ENCODE measurements around the gene CDCP2. TPM values are rescaled to one million over a fixed set of nuclear protein-coding genes. Genes with fewer than 3 reads are reported as not detected.

CDCP2 gene
- total RNA-seq, 1 donor from 2014 or later, result not detected

GRCh38 chr1:54136963-54137533 lies 15.8 kb downstream of the CDCP2 start:
- Histone ChIP-seq H3K27ac (no peak overlapping the region), H3K4me3 (no peak overlapping the region), H3K9me3 (no peaks in the 10 kb centered on the region), H3K4me1 (peaks cover 8% of the 10 kb centered on the region), H3K27me3 (no peaks in the 10 kb centered on the region), H3K36me3 (no peaks in the 10 kb centered on the region)
- DNase-seq (ENCODE audit: extremely low spot score in 2 of 2), result no peak
- intact Hi-C loops (cut with DNase I), result no loop called here
- TF ChIP-seq POLR2AphosphoS5 (IDR thresholded peaks at IDR 0.05; ENCODE audit: insufficient read depth in 1 of 2, low read depth in 1 of 2) (no peak), POLR2A (IDR thresholded peaks at IDR 0.05) (no peak), CTCF (IDR thresholded peaks at IDR 0.05) (no peak)

GRCh38 chr1:54136269-54136896 lies 16.4 kb downstream of the CDCP2 start:
- H3K9me3 ChIP-seq, result no peaks in the 10 kb centered on the region
- H3K27me3 ChIP-seq, result no peaks in the 10 kb centered on the region
- H3K4me3 ChIP-seq, result no peak overlapping the region
- H3K36me3 ChIP-seq, result no peaks in the 10 kb centered on the region
- H3K4me1 ChIP-seq, result peaks cover 8% of the 10 kb centered on the region
- intact Hi-C loops (cut with DNase I), result no loop called here
- no peak for DNase-seq (ENCODE audit: extremely low spot score in 2 of 2)
- no peak overlapping the region for H3K27ac ChIP-seq
- TF ChIP-seq POLR2AphosphoS5 (IDR thresholded peaks at IDR 0.05; ENCODE audit: insufficient read depth in 1 of 2, low read depth in 1 of 2), result no peak
- no peak for TF ChIP-seq CTCF (IDR thresholded peaks at IDR 0.05)
- TF ChIP-seq POLR2A (IDR thresholded peaks at IDR 0.05), result no peak

GRCh38 chr1:54135436-54136120 lies 17.2 kb downstream of the CDCP2 start:
- no peak for DNase-seq (ENCODE audit: extremely low spot score in 2 of 2)
- Histone ChIP-seq H3K9me3 (no peaks in the 10 kb centered on the region), H3K4me1 (peaks cover 8% of the 10 kb centered on the region), H3K4me3 (no peak overlapping the region), H3K27me3 (no peaks in the 10 kb centered on the region), H3K36me3 (no peaks in the 10 kb centered on the region), H3K27ac (no peak overlapping the region)
- TF ChIP-seq POLR2A (IDR thresholded peaks at IDR 0.05) (no peak), CTCF (IDR thresholded peaks at IDR 0.05) (no peak), POLR2AphosphoS5 (IDR thresholded peaks at IDR 0.05; ENCODE audit: insufficient read depth in 1 of 2, low read depth in 1 of 2) (no peak)
- intact Hi-C loops (cut with DNase I), result no loop called here

- Histone ChIP-seq H3K9me3 (no peaks in the 10 kb centered on the region), H3K27me3 (no peaks in the 10 kb centered on the region), H3K27ac (no peak overlapping the region), H3K4me1 (peaks cover 8% of the 10 kb centered on the region), H3K4me3 (no peak overlapping the region), H3K36me3 (no peaks in the 10 kb centered on the region)
- no peak for DNase-seq (ENCODE audit: extremely low spot score in 2 of 2)
- TF ChIP-seq CTCF (IDR thresholded peaks at IDR 0.05) (no peak), POLR2AphosphoS5 (IDR thresholded peaks at IDR 0.05; ENCODE audit: insufficient read depth in 1 of 2, low read depth in 1 of 2) (no peak), POLR2A (IDR thresholded peaks at IDR 0.05) (no peak)
- intact Hi-C loops (cut with DNase I), result no loop called here
These were observed 18.5 kb downstream of the CDCP2 start for GRCh38 chr1:54134295-54134694.

- intact Hi-C loops (cut with DNase I), result no loop called here
- no peaks in the 10 kb centered on the region for H3K9me3 ChIP-seq
These were observed 20.3 kb downstream of the CDCP2 start for GRCh38 chr1:54132495-54132894.

More at GRCh38 chr1:54132495-54132894, 20.3 kb downstream of the CDCP2 start:
- Histone ChIP-seq H3K4me3 (no peak overlapping the region), H3K27me3 (no peaks in the 10 kb centered on the region), H3K4me1 (peaks cover 5% of the 10 kb centered on the region), H3K36me3 (no peaks in the 10 kb centered on the region), H3K27ac (no peak overlapping the region)
- DNase-seq (ENCODE audit: extremely low spot score in 2 of 2), result no peak
- TF ChIP-seq CTCF (IDR thresholded peaks at IDR 0.05) (no peak), POLR2AphosphoS5 (IDR thresholded peaks at IDR 0.05; ENCODE audit: insufficient read depth in 1 of 2, low read depth in 1 of 2) (no peak), POLR2A (IDR thresholded peaks at IDR 0.05) (no peak)
